ENCODE measurements around the gene ZNHIT1.

ZNHIT1 gene

DNA sequence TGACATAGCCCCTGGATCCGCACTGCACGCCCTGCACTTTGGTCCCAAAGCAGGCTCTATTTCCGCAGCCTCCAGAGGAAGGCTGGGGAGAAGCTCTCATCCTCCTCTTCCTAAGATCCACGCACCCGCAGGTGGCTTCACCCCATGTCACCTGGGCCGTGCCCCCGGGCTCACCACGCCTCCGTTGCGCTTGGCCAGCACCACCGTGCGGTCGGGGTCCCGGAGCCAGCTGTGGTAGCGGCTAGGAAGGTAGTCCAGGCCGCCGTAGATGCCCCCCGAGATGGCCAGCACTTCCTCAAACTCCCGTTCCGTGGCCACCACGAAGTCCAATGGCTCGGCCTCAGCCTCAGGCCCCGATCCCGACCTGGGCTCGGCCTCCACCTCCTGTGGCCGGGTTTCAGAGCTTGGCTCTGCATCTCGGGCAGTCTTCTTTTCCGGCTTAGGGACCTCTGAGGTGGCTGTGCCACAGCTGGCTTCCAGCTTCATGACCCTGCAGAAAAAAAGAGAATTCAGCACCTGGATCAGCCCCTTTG lies 43.6 kb upstream of the ZNHIT1 start:
- H3K4me3 ChIP-seq (ENCODE audit: low read depth in 1 of 2, low read length in 2 of 2) = no peak overlapping the region

DNA sequence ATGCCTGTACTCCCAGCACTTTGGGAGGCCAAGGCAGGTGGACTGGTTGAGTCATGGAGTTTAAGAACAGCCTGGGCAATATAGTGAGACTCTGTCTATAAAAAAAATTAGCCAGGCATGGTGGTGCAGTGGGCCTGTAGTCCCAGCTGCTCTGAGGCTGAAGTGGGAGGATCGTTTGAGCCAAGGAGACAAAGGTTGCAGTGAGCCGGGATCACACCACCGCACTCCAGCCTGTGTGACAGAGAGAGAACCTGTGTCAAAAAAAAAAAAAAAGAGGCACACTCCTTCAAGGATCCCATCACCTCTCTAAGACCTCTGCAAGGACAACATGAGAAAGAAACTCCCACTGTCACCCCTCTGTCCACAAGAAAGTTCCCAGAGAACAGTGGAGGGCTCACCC lies 42.3 kb upstream of the ZNHIT1 start:
- H3K9ac ChIP-seq (ENCODE audit: low read length) = no peak overlapping the region
- H3K36me3 ChIP-seq (ENCODE audit: insufficient read depth, low read length) = no peaks in the 10 kb centered on the region
- peaks cover 6% of the 10 kb centered on the region for H3K4me1 ChIP-seq (ENCODE audit: insufficient read depth, low read length)
- H3K4me3 ChIP-seq (ENCODE audit: low read depth in 1 of 2, low read length in 2 of 2) = no peak overlapping the region
- H3K27me3 ChIP-seq (ENCODE audit: control insufficient read depth in 1 of 2, insufficient read depth in 2 of 2, low read length in 2 of 2) = peaks cover 62 to 97% of the 10 kb centered on the region in 2 donors
- H3K9me3 ChIP-seq (ENCODE audit: low read length) = no peaks in the 10 kb centered on the region
- no peak overlapping the region for H3K27ac ChIP-seq (ENCODE audit: low read depth, low read length)

More for the DNA sequence above, 43.6 kb upstream of the ZNHIT1 start:
- Histone ChIP-seq H3K9me3 (ENCODE audit: low read length) (no peaks in the 10 kb centered on the region), H3K27me3 (ENCODE audit: control insufficient read depth in 1 of 2, insufficient read depth in 2 of 2, low read length in 2 of 2) (peaks cover 69 to 96% of the 10 kb centered on the region in 2 donors), H3K4me1 (ENCODE audit: insufficient read depth, low read length) (peaks cover 6% of the 10 kb centered on the region), H3K36me3 (ENCODE audit: insufficient read depth, low read length) (no peaks in the 10 kb centered on the region), H3K27ac (ENCODE audit: low read depth, low read length) (no peak overlapping the region), H3K9ac (ENCODE audit: low read length) (no peak overlapping the region)

DNA sequence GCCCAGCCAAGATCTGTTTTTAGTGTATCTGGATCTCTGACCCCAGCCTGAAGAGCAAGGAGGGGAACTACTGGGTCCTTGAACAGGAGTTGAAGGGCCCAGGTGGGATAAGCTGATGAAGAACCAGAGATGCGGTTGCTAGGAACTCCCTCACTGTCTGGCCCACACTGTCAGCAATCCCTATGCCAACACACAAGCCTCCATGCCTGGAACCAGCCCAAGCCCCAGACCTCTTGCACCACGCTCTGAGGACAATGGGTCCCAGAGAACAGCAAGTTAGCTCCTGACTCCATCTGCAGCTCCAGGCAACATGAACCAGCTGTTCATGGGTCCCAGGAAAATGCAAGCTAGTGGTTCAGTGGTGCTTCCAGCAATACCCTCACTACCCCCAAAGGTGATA lies 40.3 kb upstream of the ZNHIT1 start:
- peaks cover 6% of the 10 kb centered on the region for H3K4me1 ChIP-seq (ENCODE audit: insufficient read depth, low read length)
- peaks cover 45 to 90% of the 10 kb centered on the region in 2 donors for H3K27me3 ChIP-seq (ENCODE audit: control insufficient read depth in 1 of 2, insufficient read depth in 2 of 2, low read length in 2 of 2)
- H3K9me3 ChIP-seq (ENCODE audit: low read length) = no peaks in the 10 kb centered on the region
- no peaks in the 10 kb centered on the region for H3K36me3 ChIP-seq (ENCODE audit: insufficient read depth, low read length)
- no peak overlapping the region for H3K4me3 ChIP-seq (ENCODE audit: low read depth in 1 of 2, low read length in 2 of 2)
- H3K9ac ChIP-seq (ENCODE audit: low read length) = no peak overlapping the region
- H3K27ac ChIP-seq (ENCODE audit: low read depth, low read length) = no peak overlapping the region

DNA sequence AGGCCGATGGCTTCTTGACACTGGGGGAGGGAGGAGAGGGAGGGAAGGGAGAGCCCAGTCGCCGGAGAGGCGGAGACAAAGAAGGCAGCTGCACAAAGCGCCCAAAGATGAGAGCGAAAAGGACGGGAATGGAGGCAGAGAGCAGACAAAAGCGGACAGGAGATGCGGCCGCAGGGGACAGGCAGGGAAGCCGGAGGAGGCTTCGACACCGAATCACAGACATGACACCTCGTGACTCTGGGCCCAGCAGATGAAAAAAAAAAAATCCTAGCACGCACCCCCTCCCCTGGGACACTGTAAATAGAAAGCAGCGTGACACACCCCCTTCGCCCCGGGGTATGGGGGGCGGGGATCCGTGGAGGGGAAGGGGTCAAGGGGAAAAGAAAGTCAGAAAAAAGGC lies 38.8 kb upstream of the ZNHIT1 start:
- Histone ChIP-seq H3K36me3 (ENCODE audit: insufficient read depth, low read length) (no peaks in the 10 kb centered on the region), H3K9me3 (ENCODE audit: low read length) (no peaks in the 10 kb centered on the region), H3K4me3 (ENCODE audit: low read depth in 1 of 2, low read length in 2 of 2) (no peak overlapping the region), H3K27me3 (ENCODE audit: control insufficient read depth in 1 of 2, insufficient read depth in 2 of 2, low read length in 2 of 2) (peaks cover 33 to 77% of the 10 kb centered on the region in 2 donors), H3K9ac (ENCODE audit: low read length) (no peak overlapping the region), H3K4me1 (ENCODE audit: insufficient read depth, low read length) (no peaks in the 10 kb centered on the region), H3K27ac (ENCODE audit: low read depth, low read length) (no peak overlapping the region)

DNA sequence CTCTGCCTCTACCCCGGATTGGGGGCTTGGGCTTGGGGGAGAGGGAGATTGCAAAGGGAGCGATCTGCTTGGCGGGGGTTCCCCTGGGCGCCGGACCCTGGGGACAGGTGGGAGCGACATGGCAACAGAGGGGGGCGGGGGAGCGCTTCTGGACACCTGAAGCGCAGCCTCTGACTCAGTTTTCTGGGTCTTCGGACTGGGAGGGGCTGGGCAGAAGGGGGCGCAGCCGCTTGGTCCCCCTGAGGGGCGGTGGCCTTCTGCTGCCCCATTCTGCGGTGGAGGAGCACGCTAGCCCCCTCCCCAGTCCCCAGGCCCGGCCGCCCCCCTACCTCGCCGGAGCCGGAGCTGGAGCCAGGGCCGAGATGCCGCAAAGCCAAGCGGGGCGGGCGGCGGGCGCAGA lies 38.3 kb upstream of the ZNHIT1 start:
- H3K4me3 ChIP-seq (ENCODE audit: low read depth in 1 of 2, low read length in 2 of 2) = no peak overlapping the region
- H3K4me1 ChIP-seq (ENCODE audit: insufficient read depth, low read length) = no peaks in the 10 kb centered on the region
- H3K36me3 ChIP-seq (ENCODE audit: insufficient read depth, low read length) = no peaks in the 10 kb centered on the region
- H3K27me3 ChIP-seq (ENCODE audit: control insufficient read depth in 1 of 2, insufficient read depth in 2 of 2, low read length in 2 of 2) = peaks cover 28 to 72% of the 10 kb centered on the region in 2 donors
- H3K9me3 ChIP-seq (ENCODE audit: low read length) = no peaks in the 10 kb centered on the region
- H3K9ac ChIP-seq (ENCODE audit: low read length) = no peak overlapping the region
- no peak overlapping the region for H3K27ac ChIP-seq (ENCODE audit: low read depth, low read length)

GRCh38 chr7:101180130-101180755 lies 37.7 kb upstream of the ZNHIT1 start, which contains the start of gene NAT16:
NAT16 (minus strand) TSS chr7:101180293; CDS start chr7:101174807, 5,486 bp downstream.
- Histone ChIP-seq H3K27ac (ENCODE audit: low read depth, low read length) (no peak within 1 kb of the TSS), H3K27me3 (ENCODE audit: control insufficient read depth in 1 of 2, insufficient read depth in 2 of 2, low read length in 2 of 2) (peaks cover 28 to 68% of the 10 kb centered on the region in 2 donors), H3K36me3 (ENCODE audit: insufficient read depth, low read length) (no peaks in the 10 kb centered on the region), H3K4me1 (ENCODE audit: insufficient read depth, low read length) (no peaks in the 10 kb centered on the region), H3K4me3 (ENCODE audit: low read depth in 1 of 2, low read length in 2 of 2) (no peak within 1 kb of the TSS), H3K9ac (ENCODE audit: low read length) (no peak within 1 kb of the TSS), H3K9me3 (ENCODE audit: low read length) (no peaks in the 10 kb centered on the region)

- H3K4me1 ChIP-seq (ENCODE audit: insufficient read depth, low read length) = no peaks in the 10 kb centered on the region
- no peaks in the 10 kb centered on the region for H3K9me3 ChIP-seq (ENCODE audit: low read length)
- H3K4me3 ChIP-seq (ENCODE audit: low read depth in 1 of 2, low read length in 2 of 2) = no peak overlapping the region
- no peak overlapping the region for H3K27ac ChIP-seq (ENCODE audit: low read depth, low read length)
- peaks cover 4 to 18% of the 10 kb centered on the region in 2 donors for H3K27me3 ChIP-seq (ENCODE audit: control insufficient read depth in 1 of 2, insufficient read depth in 2 of 2, low read length in 2 of 2)
- no peaks in the 10 kb centered on the region for H3K36me3 ChIP-seq (ENCODE audit: insufficient read depth, low read length)
- no peak overlapping the region for H3K9ac ChIP-seq (ENCODE audit: low read length)
Measured at GRCh38 chr7:101185258-101185839, 32.6 kb upstream of the ZNHIT1 start.

DNA sequence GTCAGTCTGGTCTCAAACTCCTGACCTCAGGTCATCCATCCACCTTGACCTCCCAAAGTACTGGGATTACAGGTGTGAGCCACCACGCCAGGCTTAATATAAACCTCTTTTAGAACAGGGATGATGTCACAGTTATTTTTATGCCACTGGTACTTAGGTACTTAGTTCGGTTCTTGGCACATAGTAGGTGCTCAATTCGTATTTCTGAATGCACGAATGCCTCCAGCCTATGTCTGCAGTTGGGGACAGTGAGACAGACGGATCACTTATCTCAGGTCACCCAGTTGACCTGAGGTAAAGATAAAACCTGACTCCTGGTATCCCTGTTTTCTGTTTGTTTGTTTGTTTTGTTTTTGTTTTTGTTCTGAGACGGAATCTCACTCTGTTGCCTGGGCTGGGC lies 31.8 kb upstream of the ZNHIT1 start:
- H3K4me1 ChIP-seq (ENCODE audit: insufficient read depth, low read length) = no peaks in the 10 kb centered on the region
- no peak overlapping the region for H3K9ac ChIP-seq (ENCODE audit: low read length)
- no peak overlapping the region for H3K4me3 ChIP-seq (ENCODE audit: low read depth in 1 of 2, low read length in 2 of 2)
- H3K36me3 ChIP-seq (ENCODE audit: insufficient read depth, low read length) = no peaks in the 10 kb centered on the region
- peaks cover 0 to 10% of the 10 kb centered on the region in 2 donors for H3K27me3 ChIP-seq (ENCODE audit: control insufficient read depth in 1 of 2, insufficient read depth in 2 of 2, low read length in 2 of 2)
- no peak overlapping the region for H3K27ac ChIP-seq (ENCODE audit: low read depth, low read length)
- no peaks in the 10 kb centered on the region for H3K9me3 ChIP-seq (ENCODE audit: low read length)

- Histone ChIP-seq H3K4me1 (ENCODE audit: insufficient read depth, low read length) (no peaks in the 10 kb centered on the region), H3K9me3 (ENCODE audit: low read length) (no peaks in the 10 kb centered on the region), H3K36me3 (ENCODE audit: insufficient read depth, low read length) (no peaks in the 10 kb centered on the region), H3K9ac (ENCODE audit: low read length) (no peak overlapping the region), H3K4me3 (ENCODE audit: low read depth in 1 of 2, low read length in 2 of 2) (no peak overlapping the region), H3K27ac (ENCODE audit: low read depth, low read length) (no peak overlapping the region), H3K27me3 (ENCODE audit: control insufficient read depth in 1 of 2, insufficient read depth in 2 of 2, low read length in 2 of 2) (peaks cover 0 to 9% of the 10 kb centered on the region in 2 donors)
Measured at GRCh38 chr7:101186844-101187428, 31.0 kb upstream of the ZNHIT1 start.

DNA sequence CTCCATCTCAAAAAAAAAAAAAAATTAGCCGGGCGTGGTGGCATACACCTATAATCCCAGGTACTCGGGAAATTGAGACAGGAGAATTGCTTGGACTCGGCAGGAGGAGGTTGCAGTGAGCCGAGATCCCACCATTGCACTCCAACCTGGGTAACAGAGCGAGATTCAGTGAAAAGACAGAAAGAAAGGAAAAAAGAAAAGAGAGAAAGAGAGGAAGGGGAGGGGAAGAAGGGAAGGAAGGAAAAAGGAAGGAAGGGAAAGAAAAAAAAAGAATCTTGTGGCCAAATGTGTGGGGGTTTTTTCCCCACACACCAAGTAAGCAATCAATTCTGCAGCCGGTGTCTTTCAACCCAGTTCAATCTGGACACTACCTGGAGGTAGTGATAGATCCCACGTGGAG lies 28.9 kb upstream of the ZNHIT1 start:
- H3K9ac ChIP-seq (ENCODE audit: low read length) = no peak overlapping the region
- H3K27me3 ChIP-seq (ENCODE audit: control insufficient read depth in 1 of 2, insufficient read depth in 2 of 2, low read length in 2 of 2) = no peaks in the 10 kb centered on the region
- no peak overlapping the region for H3K27ac ChIP-seq (ENCODE audit: low read depth, low read length)
- H3K4me1 ChIP-seq (ENCODE audit: insufficient read depth, low read length) = no peaks in the 10 kb centered on the region
- no peak overlapping the region for H3K4me3 ChIP-seq (ENCODE audit: low read depth in 1 of 2, low read length in 2 of 2)
- H3K36me3 ChIP-seq (ENCODE audit: insufficient read depth, low read length) = no peaks in the 10 kb centered on the region
- H3K9me3 ChIP-seq (ENCODE audit: low read length) = no peaks in the 10 kb centered on the region

GRCh38 chr7:101195884-101196283 lies 22.1 kb upstream of the ZNHIT1 start:
- no peak overlapping the region for H3K4me3 ChIP-seq (ENCODE audit: low read depth in 1 of 2, low read length in 2 of 2)
- H3K4me1 ChIP-seq (ENCODE audit: insufficient read depth, low read length) = no peaks in the 10 kb centered on the region
- peaks cover 9 to 18% of the 10 kb centered on the region in 2 donors for H3K27me3 ChIP-seq (ENCODE audit: control insufficient read depth in 1 of 2, insufficient read depth in 2 of 2, low read length in 2 of 2)
- H3K36me3 ChIP-seq (ENCODE audit: insufficient read depth, low read length) = no peaks in the 10 kb centered on the region
- no peak overlapping the region for H3K27ac ChIP-seq (ENCODE audit: low read depth, low read length)
- no peak overlapping the region for H3K9ac ChIP-seq (ENCODE audit: low read length)
- no peaks in the 10 kb centered on the region for H3K9me3 ChIP-seq (ENCODE audit: low read length)
